CD4-positive, alpha-beta T cell treated with Interleukin-4 for 1 hour (primary cell): ENCODE data around the gene INTS4.
A peak's percentile ranks its signal among the peaks of the same experiment; 100 is the strongest.
"Not testable (repeated sequence)": the region's sequence is repeated elsewhere in the genome, so short reads cannot be mapped to it uniquely, and the experiment has no call there.

Source experiments
- DNase-seq, 2 donors: peaks; one replicate each; pipeline ENCODE4 v3.0.0-alpha.2; 2020 to 2022

INTS4 gene

DNA sequence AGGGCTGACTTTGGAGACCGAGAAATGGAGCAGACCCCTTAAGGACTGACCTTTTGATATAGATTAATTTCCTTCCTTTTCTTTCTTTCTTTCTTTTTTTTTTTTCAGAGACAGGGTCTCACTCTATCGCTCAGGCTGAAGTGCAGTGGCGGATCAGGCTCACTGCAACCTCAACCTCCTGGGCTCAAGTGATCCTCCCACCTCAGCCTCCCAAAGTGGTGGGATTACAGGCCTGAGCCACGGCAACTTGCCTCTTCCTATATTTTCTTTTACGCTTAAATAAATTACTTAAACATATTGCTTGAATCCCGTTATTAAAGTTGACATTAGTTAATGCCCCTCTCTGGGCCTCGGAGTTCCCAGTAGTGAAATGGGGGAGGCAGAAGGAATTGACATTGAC, 29.0 kb upstream of the INTS4 start:
- no peak for DNase-seq

DNA sequence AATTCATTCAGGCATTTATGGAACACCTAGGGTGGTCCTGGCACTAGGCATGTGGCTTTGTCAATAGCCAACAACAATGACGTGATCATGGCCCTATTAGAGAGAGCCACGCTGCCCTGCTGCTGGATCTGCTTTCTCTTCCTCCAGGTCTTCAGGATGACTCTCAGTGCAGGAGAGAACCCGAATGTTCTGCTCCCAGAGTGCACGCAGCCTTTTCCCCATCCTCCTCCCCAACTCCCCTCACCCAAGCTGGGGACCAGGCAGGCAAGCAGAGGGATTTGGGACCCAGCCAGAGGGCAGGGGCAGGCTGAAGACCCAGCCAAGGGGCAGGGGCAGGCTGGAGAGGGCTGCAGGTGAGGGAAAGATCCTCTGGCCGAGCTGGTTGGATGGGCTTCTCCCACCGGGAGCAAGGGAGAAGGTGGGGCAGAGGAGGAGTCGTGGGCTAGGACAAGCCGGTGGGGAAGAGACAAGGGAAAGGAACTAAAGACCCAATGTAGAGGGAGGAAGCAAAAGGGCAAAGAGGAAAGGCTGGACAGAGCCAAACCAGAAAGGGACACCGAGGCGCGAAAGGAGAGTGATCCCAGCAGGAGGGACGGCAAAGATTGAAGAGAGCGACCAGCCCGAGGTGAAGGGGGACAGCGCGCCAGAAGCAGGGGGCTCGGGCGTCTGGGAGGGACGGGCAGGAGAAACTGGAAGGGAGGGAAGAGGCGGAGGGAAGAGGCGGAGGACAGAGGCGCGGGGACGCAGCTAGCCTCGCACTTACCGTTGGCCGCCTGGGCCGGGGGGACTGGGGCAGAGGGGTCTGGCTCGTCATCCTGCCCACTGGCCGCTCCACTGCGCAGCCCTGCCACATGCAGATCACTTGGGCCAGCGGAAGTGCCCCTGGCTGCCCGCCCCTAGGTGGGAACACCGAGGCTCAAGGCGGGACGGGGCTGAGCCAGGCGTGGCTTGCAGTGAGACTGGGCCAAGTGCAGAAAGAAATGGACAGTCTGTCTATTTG, 28.2 kb upstream of the INTS4 start, which contains the start of gene KCTD14:
Gene KCTD14, minus strand, starts transcription at position 880 of the 1,000 bp plus-strand sequence. Its CDS starts 27 bp downstream, at position 853.
- DNase-seq = no peak

DNA sequence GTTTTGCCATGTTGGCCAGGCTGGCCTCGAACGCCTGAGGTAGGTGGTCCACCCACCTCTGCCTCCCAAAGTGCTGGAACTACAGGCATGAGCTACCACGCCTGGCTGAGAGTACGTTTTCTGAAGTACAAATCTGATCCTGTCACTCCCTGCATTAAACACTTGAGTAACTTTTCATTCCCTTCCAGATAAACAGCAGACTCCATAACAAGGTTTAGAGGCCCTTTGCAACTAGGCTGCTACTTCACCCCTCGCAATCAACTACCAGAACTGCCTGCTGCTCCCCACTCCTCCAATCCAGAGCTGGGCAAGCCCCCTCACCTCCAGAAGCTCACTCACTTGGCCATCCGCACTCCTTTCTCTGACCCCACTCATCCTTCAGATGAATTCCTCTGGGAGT, 27.1 kb upstream of the INTS4 start:
- DNase-seq = no peak

DNA sequence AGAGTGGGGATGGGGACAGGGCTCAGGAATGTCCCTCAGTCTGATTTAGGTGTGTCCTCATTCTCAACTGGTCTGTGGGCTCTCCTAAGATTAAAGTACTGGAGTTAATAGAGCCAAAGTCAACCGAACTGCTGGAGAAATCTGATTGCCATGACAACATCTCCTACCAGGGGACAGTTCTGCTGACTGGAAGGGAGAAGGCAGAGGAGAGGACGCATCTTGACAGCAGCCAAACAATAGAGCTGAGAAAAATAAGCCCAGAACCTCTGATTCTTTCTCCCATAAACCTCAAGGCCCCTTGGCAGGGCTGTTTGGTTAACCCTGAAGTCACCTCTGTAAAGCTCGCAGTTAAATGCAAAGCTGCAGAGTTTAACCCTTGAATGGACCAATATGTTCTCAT, 25.8 kb upstream of the INTS4 start:
- DNase-seq = no peak

DNA sequence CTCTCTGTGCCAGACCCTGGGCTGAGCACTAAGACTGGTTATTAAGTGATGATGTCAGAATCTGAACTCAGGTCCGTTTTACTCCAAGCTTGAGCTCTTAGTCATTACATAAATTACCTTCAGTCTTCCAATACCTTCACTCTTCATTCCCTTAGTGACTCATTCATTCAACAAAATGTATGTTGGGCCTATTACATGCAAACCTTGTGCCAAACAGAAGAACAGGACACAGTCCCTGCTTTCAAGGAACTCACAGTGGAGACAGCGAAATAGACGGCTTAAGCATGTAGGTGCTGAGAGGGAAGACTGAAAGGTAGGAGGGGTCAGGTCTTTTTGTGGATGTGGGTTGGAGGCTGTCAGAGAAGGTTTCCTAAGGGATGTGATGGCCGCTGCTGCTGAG, 25.3 kb upstream of the INTS4 start:
- DNase-seq = no peak

DNA sequence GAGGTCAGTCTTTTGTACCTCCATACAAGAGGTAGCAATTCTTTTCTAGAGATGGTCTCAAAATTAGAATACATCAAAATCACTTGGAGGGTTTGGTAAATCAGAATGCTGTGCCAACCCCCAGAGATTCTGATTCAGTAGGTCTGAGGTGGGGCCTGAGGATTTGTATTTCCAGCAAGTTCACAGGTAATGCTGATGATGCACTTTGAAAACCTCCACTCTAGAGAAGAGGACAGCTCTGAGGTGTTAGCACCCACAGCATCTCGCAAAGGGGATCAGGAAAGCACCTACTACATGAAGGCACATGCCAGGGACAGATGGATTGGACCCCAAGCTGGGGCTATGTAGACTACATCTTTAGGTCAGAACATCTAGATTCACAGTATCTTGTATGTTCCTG, 21.4 kb upstream of the INTS4 start:
- no peak for DNase-seq

DNA sequence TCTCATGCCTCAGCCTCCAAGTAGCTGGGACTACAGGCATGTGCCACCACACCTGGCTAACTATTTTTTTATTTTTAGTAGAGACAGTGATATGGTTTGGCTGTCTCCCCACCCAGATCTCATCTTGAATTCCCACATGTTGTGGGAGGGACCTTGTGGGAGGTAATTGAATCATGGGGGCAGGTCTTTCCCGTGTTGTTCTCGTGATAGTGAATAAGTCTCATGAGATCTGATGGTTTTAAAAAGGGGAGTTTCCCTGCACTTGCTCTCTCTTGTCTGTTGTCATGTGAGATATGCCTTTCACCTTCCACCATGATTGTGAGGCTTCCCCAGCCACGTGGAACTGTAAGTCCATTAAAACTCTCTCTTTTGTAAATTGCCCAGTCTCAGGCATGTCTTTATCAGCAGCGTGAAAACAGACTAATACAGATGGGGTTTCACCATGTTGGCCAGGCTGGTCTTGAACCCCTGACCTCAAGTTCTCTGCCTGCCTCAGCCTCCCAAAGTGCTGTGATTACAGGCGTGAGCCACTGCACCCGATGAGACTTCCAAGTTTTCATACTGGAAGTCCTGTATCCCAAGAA, 20.6 kb upstream of the INTS4 start:
- not testable (repeated sequence) for DNase-seq

DNA sequence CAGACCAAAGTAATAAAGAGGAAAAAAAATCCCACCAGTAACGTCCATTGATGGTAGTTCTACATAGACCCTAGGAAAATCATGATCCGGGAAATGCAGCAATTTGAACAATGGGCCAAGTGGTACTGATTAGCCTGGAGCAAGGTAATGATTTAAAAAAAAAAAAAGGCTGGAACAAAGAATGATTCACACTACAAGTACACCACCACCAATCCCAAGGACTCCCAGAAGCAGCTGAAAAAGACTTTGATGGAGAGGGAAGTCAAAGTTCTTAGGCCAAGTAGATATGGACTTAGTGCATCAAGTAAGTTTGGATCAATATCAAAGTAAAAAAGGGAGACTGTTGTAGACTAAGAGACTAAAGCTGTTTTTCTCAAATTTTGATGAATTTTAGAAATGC, 16.8 kb upstream of the INTS4 start:
- no peak for DNase-seq

DNA sequence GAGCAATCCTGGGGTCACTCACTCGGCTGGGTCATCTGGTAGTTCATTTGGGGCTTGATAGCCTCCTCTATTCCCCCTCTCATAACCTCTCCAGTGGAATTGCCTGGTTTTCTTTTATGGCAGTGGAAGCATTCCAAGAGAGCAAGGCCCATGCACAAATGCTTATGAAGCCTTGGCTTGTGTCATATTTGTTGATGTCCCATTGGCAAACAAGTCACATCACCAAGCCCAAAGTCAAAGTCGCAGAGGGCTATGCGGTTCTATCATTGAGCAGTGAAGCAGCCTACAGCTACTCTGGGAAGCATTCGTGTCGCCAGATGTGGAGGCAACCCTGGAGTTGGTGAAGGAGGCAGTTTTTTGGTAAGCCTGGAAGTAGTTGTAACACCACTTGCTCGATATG, 16.3 kb upstream of the INTS4 start:
- DNase-seq = no peak

DNA sequence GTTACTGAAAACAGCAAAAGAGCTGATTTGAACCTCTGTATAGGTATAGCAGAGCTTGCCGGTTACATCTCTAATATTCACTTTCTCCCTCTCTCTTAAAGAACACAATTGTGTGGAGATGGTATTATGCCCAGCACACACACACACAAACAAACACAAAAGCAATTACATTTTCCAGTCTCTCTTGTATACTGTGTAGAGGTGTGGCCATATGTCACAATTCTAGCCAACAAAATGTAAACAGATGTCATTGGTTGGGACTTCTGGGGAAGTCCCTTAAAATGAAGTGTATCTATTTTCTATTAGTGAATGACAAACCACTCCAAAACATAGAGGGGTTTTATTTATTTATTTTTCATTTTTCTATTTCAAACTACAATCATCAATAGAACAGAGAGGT, 15.8 kb upstream of the INTS4 start:
- DNase-seq = no peak

DNA sequence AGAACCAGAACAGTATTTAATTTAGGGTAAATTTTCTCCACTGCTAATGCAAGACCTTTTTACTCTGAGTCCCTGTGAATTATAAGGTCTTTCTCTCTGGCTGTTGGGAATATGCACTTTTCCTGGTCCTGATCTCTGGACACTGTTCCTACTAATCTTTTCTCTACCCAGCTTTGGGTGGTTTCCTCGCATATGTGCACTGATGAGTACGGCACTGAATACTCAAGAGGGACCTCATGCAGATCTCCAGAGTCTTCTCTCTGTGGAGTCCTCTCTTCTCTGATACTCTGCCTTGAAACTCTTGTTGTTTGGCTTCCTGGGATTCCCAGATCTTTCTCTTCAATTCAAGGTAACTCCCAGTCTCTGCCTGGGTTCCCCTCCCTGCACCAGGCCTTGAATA, 14.6 kb upstream of the INTS4 start:
- DNase-seq = no peak

DNA sequence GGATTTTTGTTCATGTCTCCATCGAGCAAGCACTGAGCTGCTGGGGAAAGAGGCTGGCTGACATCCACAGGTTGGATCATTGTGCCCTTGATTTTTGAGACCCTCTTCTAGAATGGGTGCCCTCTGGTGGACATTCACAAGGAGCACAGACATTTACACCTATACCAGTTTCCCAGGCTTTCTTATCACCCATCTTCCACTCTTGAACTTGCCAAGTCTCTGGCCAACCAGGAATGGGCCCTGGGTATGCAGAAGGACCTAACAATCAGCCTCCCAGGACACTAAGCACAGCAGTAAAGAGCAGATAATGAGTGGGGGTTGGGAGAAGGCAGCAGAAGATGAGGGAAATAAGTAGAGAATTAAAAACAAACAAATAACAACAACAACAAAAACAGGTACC, 5.7 kb upstream of the INTS4 start:
- DNase-seq = peak; percentile 44 to 57

DNA sequence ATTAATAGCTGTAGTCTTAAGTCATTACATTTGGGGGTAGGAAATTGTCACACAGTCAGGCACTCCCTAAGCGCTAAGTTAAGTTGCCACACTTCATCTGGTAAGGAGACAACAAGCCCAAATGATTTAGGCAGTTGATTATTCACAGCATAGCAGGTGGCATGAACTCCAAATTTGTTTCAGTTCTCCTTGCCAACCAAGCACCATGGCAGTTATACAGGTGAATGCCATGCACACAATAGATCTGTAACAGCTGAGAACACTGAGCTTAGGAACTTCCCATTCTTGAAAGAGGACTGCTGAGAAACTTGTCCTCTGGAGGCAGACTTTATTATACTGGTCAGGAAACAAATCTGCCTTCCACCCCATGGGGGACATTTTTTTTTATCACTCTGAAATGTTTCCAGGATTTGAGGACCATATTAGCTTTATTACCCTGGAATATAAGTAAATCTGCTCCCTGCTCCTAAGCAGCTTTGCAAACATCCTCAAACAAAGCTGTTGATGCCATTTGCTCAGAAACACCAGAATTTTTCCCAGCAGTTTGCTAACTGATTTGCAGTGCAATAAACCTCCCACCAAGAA, 5.1 kb upstream of the INTS4 start:
- DNase-seq = no peak

DNA sequence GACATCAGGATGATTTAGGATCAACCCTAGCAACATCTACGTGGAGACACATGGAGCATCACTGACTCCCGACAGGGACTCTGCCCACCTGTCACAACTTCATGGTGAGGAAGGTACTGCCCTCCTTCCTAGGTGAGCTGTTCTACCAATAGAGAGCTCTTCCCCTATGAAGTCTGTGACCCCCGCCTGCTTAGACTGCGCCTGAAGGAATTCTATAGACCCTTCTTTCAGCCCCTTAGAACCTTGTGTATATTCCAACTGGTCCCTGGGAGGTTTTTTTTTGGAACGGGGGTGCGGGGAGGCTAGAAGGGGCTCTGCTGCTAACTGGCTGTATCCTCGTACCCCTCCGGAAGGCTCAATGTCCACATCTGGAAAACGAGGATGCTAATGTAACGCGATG, 566 bp downstream of the INTS4 start:
- DNase-seq = no peak

DNA sequence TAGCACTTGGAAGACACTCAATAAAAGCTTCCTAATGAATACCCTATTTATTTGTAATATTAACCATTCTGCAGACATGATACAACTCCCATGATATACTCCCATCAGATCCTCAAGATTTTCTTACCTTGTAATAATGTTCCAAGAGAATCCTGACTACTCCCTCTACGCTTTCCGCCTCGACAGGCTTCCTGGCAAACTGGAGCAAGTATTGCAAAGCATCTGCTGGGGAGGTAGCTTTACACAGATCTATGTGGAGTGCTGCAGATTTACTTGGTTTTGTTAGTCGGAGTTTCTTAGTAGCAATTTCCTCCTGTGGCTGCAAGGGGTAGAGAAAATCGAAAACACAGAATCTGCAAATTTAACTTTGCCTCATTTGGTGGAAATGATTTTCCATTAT, 3.5 kb downstream of the INTS4 start:
- no peak for DNase-seq

DNA sequence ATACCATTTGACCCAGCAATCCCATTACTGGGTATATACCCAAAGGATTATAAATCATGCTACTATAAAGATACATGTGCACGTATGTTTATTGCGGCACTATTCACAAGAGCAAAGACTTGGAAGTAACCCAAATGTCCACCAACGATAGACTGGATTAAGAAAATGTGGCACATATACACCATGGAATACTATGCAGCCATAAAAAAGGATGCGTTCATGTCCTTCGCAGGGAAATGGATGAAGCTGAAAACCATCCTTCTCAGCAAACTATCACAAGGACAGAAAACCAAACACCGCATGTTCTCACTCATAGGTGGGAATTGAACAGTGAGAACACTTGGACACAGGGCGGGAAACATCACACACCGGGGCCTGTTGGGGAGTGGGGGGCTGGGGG, 8.0 kb downstream of the INTS4 start:
- DNase-seq = not testable (repeated sequence)

DNA sequence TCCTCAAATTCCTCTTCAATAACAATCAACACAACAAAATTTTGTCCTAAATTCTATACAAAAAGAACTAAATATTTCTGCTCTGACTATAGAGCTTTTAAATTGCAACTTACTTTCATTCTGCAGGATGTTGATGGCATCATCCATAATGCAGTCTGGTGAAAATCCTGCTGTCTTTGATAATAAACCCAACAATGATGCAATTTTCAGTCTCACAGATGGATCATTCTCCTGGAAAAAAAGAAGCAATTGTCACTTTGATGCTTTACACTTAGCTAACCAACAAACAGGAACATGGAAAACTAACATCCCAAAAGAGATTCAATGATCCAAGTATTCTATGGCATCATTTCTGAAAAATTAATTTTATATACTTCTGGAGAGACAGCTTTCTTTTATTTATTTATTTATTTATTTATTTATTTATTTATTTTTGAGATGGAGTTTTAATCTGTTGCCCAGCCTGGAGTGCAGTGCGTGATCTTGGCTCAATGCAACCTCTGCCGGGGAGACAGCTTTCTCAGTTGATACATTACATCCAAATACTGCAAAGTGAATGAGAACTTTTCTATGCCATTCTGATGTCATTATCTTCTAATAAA, 13.0 kb downstream of the INTS4 start:
- no peak for DNase-seq

DNA sequence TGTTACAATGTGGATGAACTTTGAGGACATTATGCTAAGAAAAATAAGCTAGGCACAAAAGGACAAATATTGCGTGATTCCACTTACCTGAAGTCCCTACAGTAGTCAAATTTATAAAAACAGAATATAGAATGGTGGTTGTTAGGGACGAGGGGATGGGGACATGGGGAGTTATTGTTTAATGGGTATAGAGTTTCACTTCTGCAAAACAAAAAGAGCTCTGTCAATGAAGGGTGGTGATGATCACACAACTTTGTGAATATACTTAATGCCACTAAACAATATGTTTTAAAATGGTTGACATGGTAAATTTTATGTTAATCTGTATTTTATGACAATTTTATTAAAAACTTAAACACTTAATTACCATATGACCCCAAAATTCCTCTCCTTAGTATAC, 26.1 kb downstream of the INTS4 start:
- no peak for DNase-seq

DNA sequence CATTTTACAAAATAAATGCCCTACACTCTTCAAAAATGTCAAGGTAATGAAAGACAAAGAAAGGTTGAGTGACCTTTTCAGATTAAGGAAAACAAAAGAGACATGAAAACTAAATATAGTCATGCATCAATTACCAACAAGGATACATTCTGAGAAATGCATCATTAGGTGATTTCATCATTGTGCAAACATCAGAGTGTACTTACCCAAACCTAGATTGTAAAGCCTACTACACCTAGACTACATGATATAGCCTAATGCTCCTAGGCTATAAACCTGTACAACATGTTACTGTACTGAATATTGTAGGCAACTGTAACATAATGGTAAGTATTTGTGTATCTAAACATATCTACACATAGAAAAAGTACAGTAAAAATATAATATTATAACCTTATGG, 26.7 kb downstream of the INTS4 start:
- no peak for DNase-seq

DNA sequence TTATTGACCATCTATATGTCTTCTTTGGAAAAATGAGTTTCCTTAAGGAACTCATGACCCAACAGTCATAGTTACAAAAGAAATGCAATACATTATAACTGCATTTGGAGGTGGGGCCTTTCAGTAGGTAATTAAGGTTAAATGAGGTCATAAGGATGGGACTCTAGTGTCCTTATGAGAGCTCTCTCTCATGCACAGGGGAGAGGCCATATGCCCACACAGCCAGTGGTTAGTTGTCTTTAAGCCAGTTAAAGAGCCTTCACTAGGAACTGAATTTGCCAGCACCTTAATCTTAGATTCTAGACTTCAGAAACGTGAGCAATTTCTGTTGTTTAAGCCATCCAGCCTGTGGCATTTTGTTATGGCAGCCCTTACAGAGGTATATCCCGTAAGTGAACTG, 27.3 kb downstream of the INTS4 start:
- no peak for DNase-seq

DNA sequence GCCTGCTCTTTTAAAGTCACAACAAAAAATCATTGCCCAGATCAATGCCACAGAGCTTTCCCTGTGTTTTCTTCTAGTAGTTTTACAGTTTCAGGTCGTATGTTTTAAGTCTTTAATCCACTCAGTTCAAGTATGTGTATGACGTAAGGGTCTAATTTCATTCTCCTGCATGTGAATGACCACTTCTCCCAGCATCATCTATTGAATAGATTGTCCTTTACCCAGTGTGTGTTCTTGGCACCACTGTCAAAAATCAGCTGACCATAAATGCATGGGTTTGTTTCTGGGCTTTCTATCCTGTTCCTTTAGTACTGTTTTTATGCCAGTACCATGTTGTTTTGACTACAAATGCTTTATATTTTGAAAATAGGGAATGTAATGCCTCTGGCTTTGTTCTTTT, 28.1 kb downstream of the INTS4 start:
- DNase-seq = no peak

DNA sequence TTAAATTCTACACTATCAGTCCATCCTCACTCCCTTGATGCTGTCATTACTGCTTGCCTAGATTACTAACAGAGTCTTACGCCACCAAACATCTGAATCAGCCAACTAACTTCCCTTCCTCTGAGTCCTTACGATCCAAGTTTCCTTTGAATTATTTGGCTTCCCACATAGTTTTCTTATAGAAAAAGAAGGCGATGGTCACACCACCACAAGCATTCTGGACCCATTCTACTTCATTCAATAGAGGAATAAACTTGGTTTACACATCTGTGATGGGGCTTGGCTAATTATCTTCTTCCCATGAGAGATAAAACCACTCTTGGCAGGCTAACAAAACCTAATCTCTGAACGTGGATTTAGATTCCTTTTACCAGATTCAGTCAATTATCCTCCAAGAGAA, 35.0 kb downstream of the INTS4 start:
- no peak for DNase-seq

DNA sequence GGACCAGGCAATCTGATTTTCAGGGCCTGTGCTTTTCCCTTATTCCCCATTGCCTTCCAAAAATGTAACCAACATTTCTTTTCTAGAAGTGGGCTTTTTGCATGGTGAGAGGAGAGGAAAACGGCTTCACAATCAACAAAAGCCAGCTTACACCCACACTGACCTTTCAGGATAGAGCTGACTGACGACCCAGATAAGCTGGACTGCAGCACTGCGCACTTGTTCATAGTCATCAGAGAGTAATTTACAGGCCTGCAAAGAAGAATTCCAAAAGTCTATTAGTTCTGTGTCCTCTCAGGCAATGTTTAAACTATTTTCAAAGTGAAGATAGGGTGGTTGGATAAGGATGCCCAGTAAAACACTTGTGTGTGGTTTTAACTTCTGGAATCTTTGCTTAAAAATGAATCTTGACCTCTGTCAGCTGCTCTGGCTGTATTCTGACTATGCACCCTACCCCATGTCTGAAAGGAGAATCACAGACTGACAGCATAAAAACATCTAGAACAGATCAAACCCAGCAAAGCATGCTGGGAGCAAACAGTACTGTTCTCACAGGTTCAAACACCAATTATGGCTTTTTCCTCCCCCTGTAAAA, 35.8 kb downstream of the INTS4 start:
- DNase-seq = not testable (repeated sequence)
